Pulmonary artery endothelial cell (primary cell): ENCODE data around the gene TRIM6. TPM values are rescaled to one million over a fixed set of nuclear protein-coding genes. Genes with fewer than 3 reads are reported as not detected.
"Not testable (repeated sequence)": the region's sequence is repeated elsewhere in the genome, so short reads cannot be mapped to it uniquely, and the experiment has no call there.

Experiments used
- DNase-seq: peaks from one replicate; pipeline ENCODE4 v3.0.0-alpha.2; 2011; ENCODE audit warnings: low read depth, low spot score
- total RNA-seq: library from RNA; depleted of rRNA; stranded (reverse); fragments of >200 nt; gene quantifications from 2 replicates; pipeline ENCODE4 v1.2.3, GENCODE V29; 2014

TRIM6 gene, protein sequence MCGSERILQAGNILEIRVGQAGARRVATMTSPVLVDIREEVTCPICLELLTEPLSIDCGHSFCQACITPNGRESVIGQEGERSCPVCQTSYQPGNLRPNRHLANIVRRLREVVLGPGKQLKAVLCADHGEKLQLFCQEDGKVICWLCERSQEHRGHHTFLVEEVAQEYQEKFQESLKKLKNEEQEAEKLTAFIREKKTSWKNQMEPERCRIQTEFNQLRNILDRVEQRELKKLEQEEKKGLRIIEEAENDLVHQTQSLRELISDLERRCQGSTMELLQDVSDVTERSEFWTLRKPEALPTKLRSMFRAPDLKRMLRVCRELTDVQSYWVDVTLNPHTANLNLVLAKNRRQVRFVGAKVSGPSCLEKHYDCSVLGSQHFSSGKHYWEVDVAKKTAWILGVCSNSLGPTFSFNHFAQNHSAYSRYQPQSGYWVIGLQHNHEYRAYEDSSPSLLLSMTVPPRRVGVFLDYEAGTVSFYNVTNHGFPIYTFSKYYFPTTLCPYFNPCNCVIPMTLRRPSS
- total RNA-seq, result 2.0 TPM in 2 replicates

DNA sequence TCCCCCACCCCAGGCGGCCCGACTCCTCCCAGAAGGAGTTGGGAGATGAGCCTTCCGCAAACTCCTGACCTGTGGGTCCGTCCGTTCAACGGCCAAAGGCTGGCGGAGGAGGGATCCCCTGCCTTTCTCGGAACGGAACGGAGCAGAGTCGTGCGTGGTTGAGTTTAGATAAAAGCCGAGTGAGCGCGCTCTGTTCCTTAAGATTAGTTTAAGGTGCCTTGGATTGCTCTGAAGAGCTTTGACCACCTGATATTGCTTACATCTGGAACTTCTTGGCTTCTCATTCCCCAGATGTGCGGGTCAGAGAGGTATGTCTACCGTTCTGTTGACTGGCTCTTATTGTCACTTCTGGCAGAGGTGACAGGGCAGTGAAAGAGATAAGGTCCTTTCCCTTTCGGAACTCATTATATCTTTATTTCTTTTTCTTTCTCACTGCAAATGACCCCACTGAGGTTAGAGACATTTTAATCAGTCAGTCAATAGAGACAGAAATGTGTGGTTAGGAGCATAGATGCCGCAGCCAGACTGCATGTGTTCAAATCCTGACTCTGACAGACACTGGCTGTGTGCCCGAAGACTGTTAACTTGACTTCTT lies at the start of gene TRIM6:
TSS of gene TRIM6 (plus strand) at position 31 of the 595 bp plus-strand sequence. CDS start at position 292, 261 bp downstream.
- no peak for DNase-seq

DNA sequence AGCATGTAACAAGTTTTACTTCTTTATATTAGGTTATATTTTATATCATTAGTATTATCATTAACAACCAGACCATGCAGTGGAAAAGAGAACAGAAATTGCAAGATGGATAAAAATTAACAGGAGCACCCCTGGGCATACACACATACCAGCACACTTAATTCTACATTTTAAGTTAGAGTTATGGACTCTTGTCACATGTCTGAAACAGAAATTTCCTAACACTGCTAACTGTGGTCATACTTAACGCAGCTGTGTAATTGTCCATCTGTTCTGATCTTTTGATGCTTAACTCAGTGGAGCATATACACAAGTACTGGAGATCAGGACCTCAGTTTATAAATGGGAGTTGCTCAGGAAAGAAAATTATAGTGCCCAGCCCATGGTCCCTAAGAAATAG lies 48.5 kb upstream of the TRIM6 start:
- DNase-seq, result no peak

DNA sequence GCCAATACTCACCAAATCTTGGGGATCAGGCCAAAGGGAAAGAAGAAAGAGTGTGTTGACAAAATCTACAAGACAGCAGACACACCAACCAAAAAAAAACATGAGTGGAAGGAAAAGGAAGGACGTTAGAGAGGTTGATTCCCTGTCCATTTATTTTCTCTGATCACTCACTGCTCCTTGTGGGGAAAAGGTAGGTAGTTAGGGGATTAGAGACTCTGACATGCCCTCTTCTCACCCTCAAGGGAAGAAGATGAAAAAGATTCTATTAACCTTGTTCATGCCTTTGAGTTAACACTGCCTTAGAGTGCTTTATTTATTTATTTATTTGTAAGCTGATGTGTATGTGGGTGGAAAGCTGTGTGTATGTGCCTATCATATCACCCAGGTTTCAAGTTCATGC lies 48.0 kb upstream of the TRIM6 start, which contains the start of gene OR52H1:
TSS of gene OR52H1 (minus strand) at position 101 of the 400 bp plus-strand sequence. CDS start 3,035 bp downstream, outside the sequence.
- DNase-seq, result no peak

DNA sequence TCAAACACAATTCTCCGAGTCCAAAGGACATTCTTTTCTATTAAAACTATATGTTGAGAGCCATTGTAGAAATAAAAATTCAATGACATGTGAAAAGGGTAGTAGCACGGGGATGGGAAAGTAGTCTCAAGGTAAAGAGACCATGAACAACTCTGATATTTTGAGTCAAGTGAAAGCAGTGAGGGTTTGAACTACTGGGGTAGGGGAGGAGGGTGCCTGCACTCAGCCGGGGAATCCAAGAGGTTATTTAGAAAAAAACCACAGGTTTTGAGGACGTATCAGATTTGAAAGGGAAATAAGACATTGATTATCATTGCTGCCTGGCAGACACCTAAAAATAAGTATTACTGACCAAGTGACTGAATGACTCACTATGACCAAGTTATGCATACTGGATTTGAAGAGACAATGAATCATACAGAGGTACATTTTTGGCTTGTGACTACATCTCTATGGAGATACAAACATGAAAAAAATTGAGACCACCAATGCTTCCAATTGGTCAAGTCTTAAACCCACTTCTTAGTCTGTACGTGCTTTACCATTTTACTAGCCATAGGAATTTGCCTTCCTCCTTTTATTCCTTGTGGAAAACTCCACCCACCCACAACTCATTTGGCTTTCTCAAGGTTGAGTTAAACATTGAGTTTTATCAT lies 45.9 kb upstream of the TRIM6 start:
- no peak for DNase-seq

- no peak for DNase-seq
Measured at GRCh38 chr11:5553343-5553742, 43.1 kb upstream of the TRIM6 start.

- DNase-seq, result no peak
Measured at GRCh38 chr11:5556596-5557188, 39.7 kb upstream of the TRIM6 start.

- DNase-seq, result no peak
Measured at GRCh38 chr11:5557751-5558150, 38.7 kb upstream of the TRIM6 start.

DNA sequence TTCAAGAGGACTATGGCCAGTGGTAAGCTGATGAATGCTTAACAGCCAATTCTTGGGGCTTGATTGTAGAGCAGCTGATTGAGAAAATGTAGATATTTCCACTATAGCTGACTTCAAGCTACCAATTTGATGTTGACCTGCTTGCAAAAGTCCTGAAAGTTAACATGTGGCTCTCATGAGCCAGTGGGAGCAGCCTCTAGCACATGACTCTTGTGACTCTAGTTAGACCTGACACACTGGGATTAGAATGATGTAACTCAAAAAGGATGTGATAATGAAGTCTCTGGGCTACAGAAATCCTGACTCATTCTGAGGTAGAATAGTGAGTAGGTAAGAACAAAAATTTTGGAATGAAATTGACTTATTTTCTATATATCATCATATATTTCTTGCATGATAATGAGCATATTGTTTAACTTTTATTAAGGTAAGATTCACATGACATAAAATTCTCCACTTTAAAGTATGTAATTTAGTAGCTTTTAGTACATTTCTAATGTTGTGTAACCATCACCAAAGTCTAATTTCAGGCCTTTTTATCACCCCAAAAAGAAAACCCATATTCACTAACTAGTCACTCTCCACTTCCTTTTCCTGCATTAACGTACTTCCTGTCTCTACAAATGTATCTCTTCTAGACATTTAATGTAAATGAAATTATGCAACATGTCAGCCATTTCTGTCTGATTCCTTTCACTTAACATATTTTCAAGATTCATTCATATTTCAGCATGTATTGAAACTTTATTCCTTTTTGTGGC lies 32.0 kb upstream of the TRIM6 start:
- DNase-seq, result no peak

DNA sequence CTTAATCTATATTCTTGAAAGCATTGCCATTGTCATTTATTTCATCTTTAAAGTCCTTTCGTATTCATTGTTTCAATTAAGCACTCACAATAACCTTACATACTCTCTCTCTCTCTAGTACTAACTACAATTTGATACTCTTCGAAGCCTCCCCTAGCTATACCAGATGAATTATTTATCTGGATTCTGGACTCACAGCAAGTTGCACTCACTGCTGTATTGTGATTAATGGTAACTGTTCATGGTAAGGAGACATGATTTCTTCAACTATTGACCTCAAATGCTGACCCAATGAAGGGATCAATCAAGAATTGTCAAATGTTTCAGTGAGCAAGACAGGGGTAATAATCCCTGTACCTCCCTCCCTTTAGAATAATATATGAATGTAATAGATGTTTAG lies 21.8 kb upstream of the TRIM6 start:
- no peak for DNase-seq

- no peak for DNase-seq
Measured at GRCh38 chr11:5575152-5575551, 21.3 kb upstream of the TRIM6 start.

DNA sequence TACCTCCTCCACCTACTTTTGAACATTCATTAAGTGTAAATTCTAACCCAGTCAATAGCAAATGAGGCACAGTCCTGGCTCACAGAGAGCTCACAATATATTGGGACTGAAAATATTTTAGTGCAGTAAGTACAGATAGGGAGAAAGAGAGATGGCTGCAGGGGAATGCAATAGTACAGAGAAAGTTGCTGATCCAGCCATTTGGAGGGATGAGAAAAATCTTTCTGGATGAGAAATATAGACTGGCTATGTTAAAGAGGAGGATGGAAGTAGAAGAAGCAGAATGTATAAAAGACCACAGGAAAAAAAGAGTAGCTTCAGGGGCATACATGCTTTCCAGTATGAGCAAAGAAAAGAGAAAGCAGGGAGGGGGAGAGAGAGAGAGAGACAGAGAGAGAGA lies 19.3 kb upstream of the TRIM6 start:
- no peak for DNase-seq

GRCh38 chr11:5580577-5580976 lies 15.9 kb upstream of the TRIM6 start, which contains the start of gene OR52B6:
TSS of gene OR52B6 (plus strand) at chr11:5580877. CDS start at chr11:5580877, 0 bp downstream.
- no peak for DNase-seq

- DNase-seq, result no peak
Measured at GRCh38 chr11:5581014-5581413, 15.4 kb upstream of the TRIM6 start.

DNA sequence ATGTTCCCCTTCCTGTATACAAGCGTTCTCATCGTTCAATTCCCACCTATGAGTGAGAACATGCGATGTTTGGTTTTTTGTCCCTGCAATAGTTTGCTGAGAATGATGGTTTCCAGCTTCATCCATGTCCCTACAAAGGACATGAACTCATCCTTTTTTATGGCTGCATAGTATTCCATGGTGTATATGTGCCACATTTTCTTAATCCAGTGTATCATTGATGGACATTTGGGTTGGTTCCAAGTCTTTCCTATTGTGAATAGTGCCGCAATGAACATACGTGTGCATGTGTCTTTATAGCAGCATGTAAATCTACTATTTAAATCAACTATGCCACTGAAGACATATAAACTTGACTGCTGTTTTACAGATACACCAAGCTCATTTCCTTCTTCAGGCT lies 12.0 kb upstream of the TRIM6 start:
- not testable (repeated sequence) for DNase-seq

DNA sequence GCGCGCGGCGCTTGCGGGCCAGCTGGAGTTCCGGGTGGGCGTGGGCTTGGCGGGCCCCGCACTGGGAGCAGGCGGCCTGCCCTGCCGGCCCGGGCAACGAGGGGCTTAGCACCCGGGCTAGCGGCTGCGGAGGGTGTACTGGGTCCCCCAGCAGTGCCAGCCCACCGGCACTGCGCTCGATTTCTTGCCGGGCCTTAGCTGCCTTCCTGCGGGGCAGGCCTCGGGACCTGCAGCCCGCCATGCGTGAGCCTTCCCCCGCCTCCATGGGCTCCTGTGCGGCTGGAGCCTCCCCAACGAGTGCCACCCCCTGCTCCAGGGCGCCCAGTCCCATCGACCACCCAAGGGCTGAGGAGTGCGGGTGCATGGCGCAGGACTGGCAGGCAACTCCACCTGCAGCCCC lies 6.5 kb upstream of the TRIM6 start:
- not testable (repeated sequence) for DNase-seq

- DNase-seq, result no peak
Measured at GRCh38 chr11:5591613-5592012, 4.8 kb upstream of the TRIM6 start.

DNA sequence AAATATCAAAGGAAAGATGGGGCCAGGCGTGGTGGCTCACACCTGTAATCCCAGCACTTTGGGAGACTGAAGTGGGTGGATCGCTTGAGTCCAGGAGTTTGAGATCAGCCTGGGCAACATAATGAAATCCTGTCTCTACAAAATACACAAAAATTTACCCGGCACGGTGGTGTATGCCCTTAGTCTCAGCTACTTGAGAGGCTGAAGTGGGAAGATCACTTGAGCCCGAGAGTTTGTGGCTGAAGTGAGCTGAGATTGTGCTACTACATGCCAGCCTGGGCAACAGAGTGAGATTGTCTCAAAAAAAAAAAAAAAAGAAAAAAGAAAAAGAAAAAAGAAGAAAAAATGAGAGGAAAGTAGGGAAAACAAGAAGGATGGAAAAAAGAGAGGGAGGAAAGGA lies 3.8 kb upstream of the TRIM6 start:
- no peak for DNase-seq

DNA sequence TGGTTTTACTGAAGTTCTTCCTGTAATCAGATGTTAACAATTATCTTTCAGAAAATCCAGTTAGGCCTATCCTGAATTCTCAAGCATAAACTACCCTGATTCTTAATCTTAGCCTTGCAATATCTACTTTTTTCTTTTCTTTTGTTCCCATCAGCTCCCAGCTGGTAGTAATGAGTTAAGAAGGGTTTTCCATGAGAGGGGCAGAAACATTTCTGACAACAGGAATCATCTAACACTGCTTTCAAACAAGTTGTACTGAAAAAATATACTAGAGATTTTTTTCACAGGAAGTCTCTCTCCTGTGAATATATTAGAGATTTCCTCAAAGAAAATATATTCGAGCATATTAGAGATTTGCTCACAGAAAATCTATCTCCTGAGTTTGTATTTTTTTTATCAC lies 3.3 kb upstream of the TRIM6 start:
- no peak for DNase-seq

GRCh38 chr11:5597953-5598352 lies 1.5 kb downstream of the TRIM6 start:
- DNase-seq, result no peak

DNA sequence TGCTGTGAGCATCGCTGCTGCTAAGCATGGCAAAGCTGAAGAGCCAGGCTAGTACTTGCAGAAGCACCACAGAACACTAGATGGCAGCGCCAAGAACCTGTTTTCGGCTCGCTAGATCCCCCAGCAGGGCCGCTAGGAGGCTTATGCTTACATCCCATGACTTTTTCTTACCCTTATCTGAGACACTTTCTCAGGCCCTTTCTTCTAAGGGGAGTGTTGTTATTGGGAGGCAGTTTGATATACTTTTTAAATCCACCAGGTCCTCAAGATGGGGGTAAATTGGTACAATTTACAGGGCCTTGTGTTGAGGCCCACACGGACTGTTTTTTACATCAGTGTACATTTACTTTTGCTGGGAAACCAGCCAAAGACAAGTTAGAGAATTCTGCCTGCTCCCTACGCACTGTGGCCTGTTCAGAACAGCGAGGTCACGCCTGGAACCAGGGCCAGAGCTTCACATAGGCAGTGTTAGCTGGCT lies 4.0 kb downstream of the TRIM6 start:
- peak; percentile 71 for DNase-seq

DNA sequence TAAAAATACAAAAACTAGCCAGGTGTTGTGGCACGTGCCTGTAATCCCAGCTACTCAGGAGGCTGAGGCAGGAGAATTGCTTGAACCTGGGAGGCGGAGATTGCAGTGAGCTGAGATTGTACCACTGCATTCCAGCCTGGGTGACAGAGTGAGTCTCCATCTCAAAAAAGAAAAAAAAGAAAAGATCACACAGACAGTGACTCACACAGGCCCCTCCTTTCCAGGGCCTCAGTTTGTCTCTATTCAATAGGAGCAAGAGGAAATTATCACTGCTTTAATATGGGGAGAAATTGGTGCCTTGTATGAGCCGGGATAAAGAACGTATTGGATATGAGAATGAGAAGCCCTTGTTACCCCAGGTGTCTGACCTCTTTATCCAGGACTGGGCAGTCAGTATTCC lies 6.4 kb downstream of the TRIM6 start:
- DNase-seq, result not testable (repeated sequence)
